Testis (tissue), 2 donors: ENCODE measurements around the gene ERC1.

Experiments
- CTCF ChIP-seq, 3 experiments: fragments of 450-650 bp in 2 of 3; fragments of 200-600 bp in 1 of 3; sonication (generic) in 1 of 3; IDR thresholded peaks; one replicate each; pipeline ENCODE4 v1.5.1; 2016 to 2019; ENCODE audit warnings: antibody characterized with exemption in 3 of 3, mild to moderate bottlenecking in 2 of 3, moderate library complexity in 1 of 3
- POLR2A ChIP-seq: fragments of 450-650 bp; IDR thresholded peaks from one replicate; pipeline ENCODE4 v1.6.1; 2017; ENCODE audit warnings: antibody characterized with exemption, mild to moderate bottlenecking, moderate library complexity

DNA sequence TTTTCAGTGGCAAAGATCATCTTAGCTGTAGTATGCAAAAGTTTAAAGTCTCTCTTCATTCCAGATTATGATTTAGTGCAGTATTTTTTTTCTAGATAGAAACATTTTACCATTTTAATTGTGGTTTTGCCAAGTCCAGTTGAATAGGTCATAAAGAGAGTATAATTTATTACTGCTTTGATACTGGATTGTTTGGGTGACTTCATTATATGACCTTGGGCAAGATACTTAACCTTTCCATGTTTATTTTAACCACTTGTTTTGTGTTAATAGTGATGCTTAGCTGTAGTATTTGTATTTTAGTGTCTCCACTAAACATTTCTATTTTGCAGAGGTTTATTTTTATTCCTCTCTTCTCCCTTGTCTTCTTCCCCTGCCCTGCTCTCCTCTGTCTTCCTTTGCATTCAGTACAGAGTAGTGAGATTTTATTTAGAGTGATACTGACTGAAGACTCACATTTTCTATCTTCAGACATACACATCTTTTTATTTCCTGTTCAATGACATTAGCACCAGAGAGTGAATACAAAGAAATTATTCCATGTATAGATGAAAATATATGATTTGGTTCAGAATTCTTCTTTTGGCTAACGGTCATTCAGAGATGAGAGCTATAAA lies 215.2 kb downstream of the ERC1 start:
- no peak for TF ChIP-seq CTCF (IDR thresholded peaks at IDR 0.05)
- TF ChIP-seq POLR2A: no peak
